Measurements from ENCODE around the gene RORC. TPM values are rescaled to one million over a fixed set of nuclear protein-coding genes. Genes with fewer than 3 reads are reported as not detected.

The RORC gene
- total and polyA plus RNA-seq, 2 experiments from 2014 or later: not detected

DNA sequence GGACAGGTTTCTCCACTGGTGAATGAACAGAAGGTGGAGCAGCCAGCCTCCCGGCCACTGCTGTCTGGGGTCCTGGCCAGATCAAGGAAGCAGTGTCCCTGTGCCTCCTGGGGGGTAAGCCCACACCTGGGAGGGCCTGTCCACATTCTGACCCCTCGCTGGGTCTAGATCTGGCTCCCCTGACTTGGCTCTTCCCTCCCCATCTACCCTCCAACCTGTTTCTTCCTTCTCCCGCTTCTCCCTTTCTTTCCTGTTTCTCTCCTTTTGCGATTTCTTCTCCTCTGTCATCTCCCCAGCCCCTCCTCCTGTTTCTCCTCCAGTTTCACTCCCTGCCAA lies 378 bp downstream of the RORC start:
- in situ Hi-C loops (cut with MboI): no loop called here

DNA sequence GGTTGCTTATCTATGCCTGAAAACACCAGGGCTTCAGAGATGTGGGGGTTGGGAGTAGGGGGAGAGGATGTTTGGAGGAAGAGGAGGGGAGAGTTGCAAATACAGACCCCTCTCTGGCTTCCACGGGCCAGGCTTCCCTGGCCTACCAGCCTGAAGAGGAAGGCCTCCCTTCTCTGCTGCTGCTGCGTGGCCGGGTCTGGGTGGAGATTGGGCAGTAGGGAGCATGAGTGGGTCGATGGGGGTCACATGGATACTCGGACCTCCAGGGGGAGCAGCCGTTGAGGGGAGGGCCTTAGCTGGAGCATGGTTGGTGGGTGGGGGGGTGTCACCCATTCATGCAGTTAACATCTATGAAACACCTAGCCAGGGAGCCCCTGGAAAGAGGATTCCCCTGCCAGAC lies 1.5 kb downstream of the RORC start:
- no peak overlapping the region for H3K27ac ChIP-seq
- H3K79me2 ChIP-seq (ENCODE audit: insufficient read depth): no peaks in the 10 kb centered on the region
- no peak overlapping the region for H3K4me3 ChIP-seq
- no peaks in the 10 kb centered on the region for H3K9me2 ChIP-seq (ENCODE audit: insufficient read depth)
- H3K27me3 ChIP-seq (replicated peaks; ENCODE audit: insufficient read depth): no peaks in the 10 kb centered on the region
- no peaks in the 10 kb centered on the region for H4K20me1 ChIP-seq (ENCODE audit: insufficient read depth)
- in situ Hi-C loops (cut with MboI): no loop called here
- no peaks in the 10 kb centered on the region for H3F3A ChIP-seq (ENCODE audit: insufficient read depth)
- H2AFZ ChIP-seq: no peak overlapping the region
- no peak overlapping the region for H3K9ac ChIP-seq
- no peak overlapping the region for H3K4me2 ChIP-seq (ENCODE audit: unreplicated experiment)
- no peak for DNase-seq
- no peaks in the 10 kb centered on the region for H3K36me3 ChIP-seq (ENCODE audit: low read depth)
- no peak for TF ChIP-seq EZH2 (IDR thresholded peaks at IDR 0.05; ENCODE audit: insufficient read depth, poor library complexity, severe bottlenecking)
- TF ChIP-seq EZH2phosphoT487 (IDR thresholded peaks at IDR 0.05; ENCODE audit: insufficient read depth, low read depth): no peak
- no peaks in the 10 kb centered on the region for H3K9me3 ChIP-seq (ENCODE audit: low read depth)
- no peaks in the 10 kb centered on the region for H3K4me1 ChIP-seq (ENCODE audit: insufficient read depth)
- WGBS, 2 experiments (ENCODE audit: low coverage in 1 of 2, low lambda C conversion rate in 2 of 2, missing lambda C conversion rate in 2 of 2): 46 to 62% methylated on average over 6 of the region's 6 CpGs

More for the DNA sequence above, 378 bp downstream of the RORC start:
- H3K9me3 ChIP-seq (ENCODE audit: low read depth): no peaks in the 10 kb centered on the region
- H3K79me2 ChIP-seq (ENCODE audit: insufficient read depth): no peaks in the 10 kb centered on the region
- H3K27me3 ChIP-seq (replicated peaks; ENCODE audit: insufficient read depth): no peaks in the 10 kb centered on the region
- no peaks in the 10 kb centered on the region for H4K20me1 ChIP-seq (ENCODE audit: insufficient read depth)
- no peak for DNase-seq
- 71 to 78% methylated on average over 4 of the region's 4 CpGs for WGBS, 2 experiments (ENCODE audit: low coverage in 1 of 2, low lambda C conversion rate in 2 of 2, missing lambda C conversion rate in 2 of 2)
- no peak overlapping the region for H2AFZ ChIP-seq
- no peak overlapping the region for H3K9ac ChIP-seq
- no peak overlapping the region for H3K4me3 ChIP-seq
- H3K36me3 ChIP-seq (ENCODE audit: low read depth): no peaks in the 10 kb centered on the region
- H3K4me2 ChIP-seq (ENCODE audit: unreplicated experiment): no peak overlapping the region
- no peaks in the 10 kb centered on the region for H3F3A ChIP-seq (ENCODE audit: insufficient read depth)
- no peaks in the 10 kb centered on the region for H3K4me1 ChIP-seq (ENCODE audit: insufficient read depth)
- no peak overlapping the region for H3K27ac ChIP-seq
- TF ChIP-seq EZH2 (IDR thresholded peaks at IDR 0.05; ENCODE audit: insufficient read depth, poor library complexity, severe bottlenecking) (no peak), EZH2phosphoT487 (IDR thresholded peaks at IDR 0.05; ENCODE audit: insufficient read depth, low read depth) (no peak)
- H3K9me2 ChIP-seq (ENCODE audit: insufficient read depth): no peaks in the 10 kb centered on the region

DNA sequence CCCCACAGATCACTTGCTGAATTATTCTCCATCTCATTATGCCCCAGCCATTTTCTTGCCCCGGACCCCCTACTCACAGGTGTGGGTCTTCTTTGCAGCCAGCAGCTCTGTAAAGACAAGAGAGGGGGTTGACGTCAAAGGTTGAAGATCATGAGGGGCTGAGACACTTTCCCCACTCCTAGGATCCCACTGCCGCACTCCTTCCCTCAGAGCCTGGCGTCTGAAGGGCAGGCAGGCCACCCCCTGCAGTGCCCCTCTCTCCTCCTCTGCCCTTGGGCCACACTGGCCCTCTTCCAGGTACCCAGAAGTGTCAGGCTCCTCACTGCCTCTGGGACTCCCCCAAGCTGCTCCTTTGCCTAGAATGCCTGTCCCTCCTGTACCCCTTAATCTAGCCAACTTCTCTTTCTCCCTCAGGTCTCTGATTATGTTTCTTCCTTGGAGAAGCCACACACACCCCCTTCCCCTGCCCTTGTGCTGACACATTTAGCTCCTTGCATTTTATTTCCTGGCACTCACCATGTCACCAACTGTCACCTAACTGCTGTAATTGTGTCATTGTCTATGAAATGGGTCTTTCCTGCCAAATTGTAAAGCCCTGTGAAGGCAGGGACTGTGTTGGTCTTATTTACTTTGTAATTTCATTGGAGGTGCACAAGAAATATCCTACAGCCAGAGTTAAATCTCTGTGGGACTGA lies 2.1 kb downstream of the RORC start:
- H2AFZ ChIP-seq: no peak overlapping the region
- no peaks in the 10 kb centered on the region for H3K36me3 ChIP-seq (ENCODE audit: low read depth)
- no peak overlapping the region for H3K9ac ChIP-seq
- H3K27ac ChIP-seq: no peak overlapping the region
- no peaks in the 10 kb centered on the region for H3K27me3 ChIP-seq (replicated peaks; ENCODE audit: insufficient read depth)
- no peaks in the 10 kb centered on the region for H3K9me2 ChIP-seq (ENCODE audit: insufficient read depth)
- H3K9me3 ChIP-seq (ENCODE audit: low read depth): no peaks in the 10 kb centered on the region
- H3K4me2 ChIP-seq (ENCODE audit: unreplicated experiment): no peak overlapping the region
- TF ChIP-seq EZH2 (IDR thresholded peaks at IDR 0.05; ENCODE audit: insufficient read depth, poor library complexity, severe bottlenecking): no peak
- no peak for TF ChIP-seq EZH2phosphoT487 (IDR thresholded peaks at IDR 0.05; ENCODE audit: insufficient read depth, low read depth)
- no peak for DNase-seq
- H3F3A ChIP-seq (ENCODE audit: insufficient read depth): no peaks in the 10 kb centered on the region
- no peaks in the 10 kb centered on the region for H3K79me2 ChIP-seq (ENCODE audit: insufficient read depth)
- no peaks in the 10 kb centered on the region for H3K4me1 ChIP-seq (ENCODE audit: insufficient read depth)
- H4K20me1 ChIP-seq (ENCODE audit: insufficient read depth): no peaks in the 10 kb centered on the region
- no peak overlapping the region for H3K4me3 ChIP-seq
- WGBS, 2 experiments (ENCODE audit: low coverage in 1 of 2, low lambda C conversion rate in 2 of 2, missing lambda C conversion rate in 2 of 2): 61 to 74% methylated on average over 4 of the region's 4 CpGs
- in situ Hi-C loops (cut with MboI): no loop called here

DNA sequence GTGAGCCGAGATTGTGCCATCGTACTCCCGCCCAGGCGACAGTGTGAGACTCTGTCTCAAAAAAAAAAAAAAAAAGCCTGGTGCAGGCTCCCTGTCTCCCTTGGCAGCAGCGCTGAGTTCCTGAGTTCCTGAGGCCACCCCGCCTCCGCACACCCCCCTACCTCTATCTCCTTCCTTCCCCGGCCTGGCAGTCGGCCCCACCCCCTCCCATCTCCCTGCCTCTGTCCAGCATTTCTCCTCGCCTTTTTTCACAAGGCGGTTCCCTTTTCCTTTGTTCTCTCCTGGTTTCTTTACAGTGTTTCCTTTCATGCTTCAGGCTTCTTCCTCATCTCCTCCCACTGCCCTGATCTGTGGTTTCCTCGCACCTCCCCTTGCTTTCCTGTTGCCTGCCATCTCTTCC lies 2.7 kb downstream of the RORC start:
- Histone ChIP-seq H3K79me2 (ENCODE audit: insufficient read depth) (no peaks in the 10 kb centered on the region), H3K4me2 (ENCODE audit: unreplicated experiment) (no peak overlapping the region), H3K36me3 (ENCODE audit: low read depth) (no peaks in the 10 kb centered on the region), H4K20me1 (ENCODE audit: insufficient read depth) (no peaks in the 10 kb centered on the region), H2AFZ (no peak overlapping the region), H3K9me2 (ENCODE audit: insufficient read depth) (no peaks in the 10 kb centered on the region), H3K9ac (no peak overlapping the region), H3K27me3 (replicated peaks; ENCODE audit: insufficient read depth) (no peaks in the 10 kb centered on the region), H3K4me3 (no peak overlapping the region), H3K27ac (no peak overlapping the region), H3K9me3 (ENCODE audit: low read depth) (no peaks in the 10 kb centered on the region), H3K4me1 (ENCODE audit: insufficient read depth) (no peaks in the 10 kb centered on the region), H3F3A (ENCODE audit: insufficient read depth) (no peaks in the 10 kb centered on the region)
- TF ChIP-seq EZH2phosphoT487 (IDR thresholded peaks at IDR 0.05; ENCODE audit: insufficient read depth, low read depth) (no peak), EZH2 (IDR thresholded peaks at IDR 0.05; ENCODE audit: insufficient read depth, poor library complexity, severe bottlenecking) (no peak)
- in situ Hi-C loops (cut with MboI): no loop called here
- DNase-seq: peak; percentile 32
- WGBS, 2 experiments (ENCODE audit: low coverage in 1 of 2, low lambda C conversion rate in 2 of 2, missing lambda C conversion rate in 2 of 2): 38 to 42% methylated on average over 7 to 11 of the region's 12 CpGs

Measured in GM23248 (cell line).